Fibroblast of lung (primary cell): ENCODE data around the gene CCDC8. TPM values are rescaled to one million over a fixed set of nuclear protein-coding genes. Genes with fewer than 3 reads are reported as not detected.

ENCODE experiments used
- DNase-seq, 2 donors: peaks; one replicate each; pipeline versions ENCODE4 v3.0.0 to v3.0.0-alpha.2; 2010; ENCODE audit warnings: low read depth in 2 of 2
- H2AFZ ChIP-seq: 2 replicates; pipeline ENCODE4 v1.5.1; 2012; ENCODE audit warnings: low read length, control low read depth, inconsistent platforms
- H3K27ac ChIP-seq: 2 replicates; pipeline ENCODE4 v1.5.1; 2011; ENCODE audit warnings: low read length, control low read depth; ENCODE audit not compliant: insufficient read depth
- H3K27me3 ChIP-seq: 2 replicates; pipeline ENCODE4 v1.5.1; 2011; ENCODE audit warnings: mild to moderate bottlenecking, low read length; ENCODE audit not compliant: control insufficient read depth, insufficient read depth
- H3K36me3 ChIP-seq: 2 replicates; pipeline ENCODE4 v1.5.1; 2011; ENCODE audit warnings: low read length; ENCODE audit not compliant: control insufficient read depth, insufficient read depth
- H3K4me1 ChIP-seq: 2 replicates; pipeline ENCODE4 v1.5.1; 2011; ENCODE audit warnings: low read length; ENCODE audit not compliant: control insufficient read depth, insufficient read depth; ENCODE audit errors: extremely low read depth
- H3K4me2 ChIP-seq: 2 replicates; pipeline ENCODE4 v1.5.1; 2011; ENCODE audit warnings: low read length, control low read depth; ENCODE audit not compliant: insufficient read depth; ENCODE audit errors: extremely low read depth
- H3K4me3 ChIP-seq, 4 experiments: fragments of 200-600 bp in 1 of 4; sonication (generic) in 1 of 4; replicated peaks in 1 of 4; 2 replicates each; pipeline ENCODE4 v1.5.1; 2011 to 2016; ENCODE audit warnings: low read length in 4 of 4, low read depth in 3 of 4, mild to moderate bottlenecking in 3 of 4, control low read depth in 2 of 4, inconsistent platforms in 1 of 4, mixed read lengths in 1 of 4; ENCODE audit not compliant: insufficient read depth in 1 of 4; ENCODE audit errors: control extremely low read depth in 1 of 4
- H3K79me2 ChIP-seq: 2 replicates; pipeline ENCODE4 v1.5.1; 2012; ENCODE audit warnings: mild to moderate bottlenecking, low read length, inconsistent platforms; ENCODE audit not compliant: control insufficient read depth, insufficient read depth
- H3K9ac ChIP-seq: 2 replicates; pipeline ENCODE4 v1.5.1; 2011; ENCODE audit warnings: mild to moderate bottlenecking, low read length, control low read depth; ENCODE audit not compliant: insufficient read depth
- H3K9me3 ChIP-seq: 2 replicates; pipeline ENCODE4 v1.5.1; 2012; ENCODE audit warnings: low read depth, low read length; ENCODE audit not compliant: control insufficient read depth, insufficient read depth
- H4K20me1 ChIP-seq: 2 replicates; pipeline ENCODE4 v1.5.1; 2011; ENCODE audit warnings: low read length; ENCODE audit not compliant: control insufficient read depth, insufficient read depth; ENCODE audit errors: extremely low read depth
- EZH2 ChIP-seq: IDR thresholded peaks from 2 replicates; pipeline ENCODE4 v1.5.1; 2012; ENCODE audit warnings: low read length, control low read depth, mild to moderate bottlenecking; ENCODE audit errors: missing control alignments
- polyA plus RNA-seq, 2 donors: library from polyadenylated mRNA; depleted of rRNA in 1 of 2; stranded (reverse) in 1 of 2; unstranded in 1 of 2; fragments of >200 nt; gene quantifications; 2 replicates each; pipeline ENCODE4 v1.2.1, GENCODE V29; 2011 to 2012; ENCODE audit warnings: missing spikeins in 1 of 2
- total RNA-seq: library from RNA; depleted of rRNA; stranded (reverse); fragments of >200 nt; gene quantifications from 2 replicates; pipeline ENCODE4 v1.2.1, GENCODE V29; 2014
- TF ChIP-seq, protein P1 (sequence below), 2 donors: IDR thresholded peaks in 1 of 2; conservative IDR thresholded peaks in 1 of 2; 1 replicate in 1 of 2; 2 replicates in 1 of 2; pipeline ENCODE4 v1.5.1; 2011 to 2012; ENCODE audit warnings: low read length in 2 of 2, control low read depth in 1 of 2, inconsistent platforms in 1 of 2, low read depth in 1 of 2, mild to moderate bottlenecking in 1 of 2

The CCDC8 gene
- total and polyA plus RNA-seq, 2 donors (not counting 1 experiment from before 2014, with no cell fraction given): 1.9 to 13.4 TPM

DNA sequence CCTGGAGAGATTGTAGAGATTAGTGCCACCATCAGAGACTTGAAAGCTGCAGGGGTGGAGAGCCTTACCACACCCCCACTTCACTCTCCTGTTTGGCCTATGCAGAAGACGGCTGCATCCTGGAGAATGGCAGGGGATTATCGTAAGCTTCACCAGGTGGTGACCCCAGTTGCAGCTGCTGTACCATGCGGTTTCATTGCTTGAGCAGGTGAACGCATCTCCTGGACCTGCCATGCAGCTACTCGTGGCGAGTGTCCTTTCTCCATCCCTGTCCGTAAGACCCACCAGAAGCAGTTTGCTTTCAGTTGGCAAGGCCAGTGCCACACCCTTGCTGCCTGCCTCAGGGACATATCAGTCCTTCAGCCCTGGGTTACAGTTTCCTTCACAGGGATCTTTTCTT lies 45.2 kb downstream of the CCDC8 start:
- TF ChIP-seq, protein P1, sequence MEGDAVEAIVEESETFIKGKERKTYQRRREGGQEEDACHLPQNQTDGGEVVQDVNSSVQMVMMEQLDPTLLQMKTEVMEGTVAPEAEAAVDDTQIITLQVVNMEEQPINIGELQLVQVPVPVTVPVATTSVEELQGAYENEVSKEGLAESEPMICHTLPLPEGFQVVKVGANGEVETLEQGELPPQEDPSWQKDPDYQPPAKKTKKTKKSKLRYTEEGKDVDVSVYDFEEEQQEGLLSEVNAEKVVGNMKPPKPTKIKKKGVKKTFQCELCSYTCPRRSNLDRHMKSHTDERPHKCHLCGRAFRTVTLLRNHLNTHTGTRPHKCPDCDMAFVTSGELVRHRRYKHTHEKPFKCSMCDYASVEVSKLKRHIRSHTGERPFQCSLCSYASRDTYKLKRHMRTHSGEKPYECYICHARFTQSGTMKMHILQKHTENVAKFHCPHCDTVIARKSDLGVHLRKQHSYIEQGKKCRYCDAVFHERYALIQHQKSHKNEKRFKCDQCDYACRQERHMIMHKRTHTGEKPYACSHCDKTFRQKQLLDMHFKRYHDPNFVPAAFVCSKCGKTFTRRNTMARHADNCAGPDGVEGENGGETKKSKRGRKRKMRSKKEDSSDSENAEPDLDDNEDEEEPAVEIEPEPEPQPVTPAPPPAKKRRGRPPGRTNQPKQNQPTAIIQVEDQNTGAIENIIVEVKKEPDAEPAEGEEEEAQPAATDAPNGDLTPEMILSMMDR (conservative IDR thresholded peaks at IDR 0.05 in 1 of 2, IDR thresholded peaks at IDR 0.05 in 1 of 2; ENCODE audit: low read depth in 1 of 2, low read length in 2 of 2): no peak
- no peak for TF ChIP-seq EZH2
- peaks cover 31% of the 10 kb centered on the region for H3K79me2 ChIP-seq

DNA sequence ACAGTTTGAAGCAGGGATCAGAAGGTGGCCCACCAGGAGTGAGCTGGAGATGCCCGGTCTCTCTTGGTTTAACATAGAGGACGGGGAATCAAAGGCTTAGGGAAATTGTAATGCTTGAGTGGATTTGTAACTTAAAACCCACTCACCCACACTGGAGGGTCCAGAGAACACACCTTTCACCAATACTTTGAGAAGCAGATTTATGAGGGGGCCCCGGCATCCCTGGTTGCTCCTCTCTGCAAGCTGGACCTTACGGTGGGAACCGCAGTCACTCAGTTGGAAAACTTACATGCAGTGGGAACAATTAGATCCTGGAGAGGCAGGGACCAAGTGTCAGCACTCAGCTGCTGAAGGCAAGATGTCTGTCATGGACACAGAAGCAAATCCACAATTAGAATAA lies 45.9 kb downstream of the CCDC8 start:
- Histone ChIP-seq H3K4me1 (no peaks in the 10 kb centered on the region), H3K36me3 (peaks cover 1% of the 10 kb centered on the region), H3K4me3 (no peak overlapping the region), H3K9me3 (no peaks in the 10 kb centered on the region), H4K20me1 (no peaks in the 10 kb centered on the region), H3K27me3 (no peaks in the 10 kb centered on the region), H3K4me2 (no peak overlapping the region), H3K9ac (no peak overlapping the region), H3K27ac (no peak overlapping the region), H3K79me2 (peaks cover 25% of the 10 kb centered on the region), H2AFZ (no peak overlapping the region)
- TF ChIP-seq, protein P1 (conservative IDR thresholded peaks at IDR 0.05 in 1 of 2, IDR thresholded peaks at IDR 0.05 in 1 of 2; ENCODE audit: low read depth in 1 of 2, low read length in 2 of 2): no peak
- no peak for TF ChIP-seq EZH2
- no peak for DNase-seq

More for the DNA sequence above, 45.2 kb downstream of the CCDC8 start:
- H3K9ac ChIP-seq: no peak overlapping the region
- H2AFZ ChIP-seq: no peak overlapping the region
- no peak overlapping the region for H3K4me2 ChIP-seq
- no peaks in the 10 kb centered on the region for H3K27me3 ChIP-seq
- peaks cover 1% of the 10 kb centered on the region for H3K36me3 ChIP-seq
- peaks cover 6% of the 10 kb centered on the region for H3K4me1 ChIP-seq
- no peak for DNase-seq
- no peaks in the 10 kb centered on the region for H3K9me3 ChIP-seq
- H4K20me1 ChIP-seq: no peaks in the 10 kb centered on the region
- no peak overlapping the region for H3K4me3 ChIP-seq
- no peak overlapping the region for H3K27ac ChIP-seq

DNA sequence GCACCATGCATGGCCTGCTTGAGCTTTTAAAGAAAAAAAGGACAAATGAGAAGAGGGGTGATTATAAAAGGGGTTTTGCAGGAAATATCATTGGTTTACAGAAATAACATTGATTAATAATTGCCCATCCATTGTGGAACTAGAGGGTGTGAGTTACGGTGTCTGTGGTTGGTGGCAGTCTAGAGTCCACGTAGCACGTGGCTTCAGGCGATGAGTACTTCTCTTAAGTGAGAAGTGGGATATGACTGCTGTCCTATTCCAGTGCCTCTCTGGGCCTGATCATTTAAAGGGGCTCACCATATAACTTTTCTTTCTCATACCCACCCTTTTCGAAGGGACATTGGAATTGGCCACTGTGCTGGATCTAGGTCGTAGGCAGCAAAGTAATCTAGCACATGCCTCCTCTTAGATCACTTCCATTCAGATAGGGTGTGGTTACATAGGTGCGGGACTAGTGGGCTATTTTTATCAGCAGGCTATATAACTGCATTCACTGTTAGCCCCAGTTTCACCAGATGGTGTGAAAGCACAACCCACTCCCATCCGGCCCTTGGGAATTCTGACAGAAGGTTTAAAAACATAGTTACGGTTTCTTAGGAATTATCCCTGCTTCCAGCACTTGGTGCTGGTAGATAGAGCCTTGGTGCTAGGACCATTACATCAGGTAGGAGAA lies 46.6 kb downstream of the CCDC8 start:
- no peak overlapping the region for H3K27ac ChIP-seq
- H3K79me2 ChIP-seq: peaks cover 24% of the 10 kb centered on the region
- H3K27me3 ChIP-seq: no peaks in the 10 kb centered on the region
- no peak for DNase-seq
- TF ChIP-seq EZH2: no peak
- H3K9ac ChIP-seq: no peak overlapping the region
- no peak overlapping the region for H3K4me2 ChIP-seq
- peaks cover 1% of the 10 kb centered on the region for H3K36me3 ChIP-seq
- H3K4me3 ChIP-seq: no peak overlapping the region
- H2AFZ ChIP-seq: no peak overlapping the region
- H3K4me1 ChIP-seq: no peaks in the 10 kb centered on the region
- H4K20me1 ChIP-seq: no peaks in the 10 kb centered on the region
- no peaks in the 10 kb centered on the region for H3K9me3 ChIP-seq
